NB4 (cell line): ENCODE results near the gene PLCB3.

Experiments used
- MYC ChIP-seq: IDR thresholded peaks from 2 replicates; pipeline ENCODE4 v1.6.1; 2011; ENCODE audit warnings: low read depth, low read length
- POLR2A ChIP-seq: IDR thresholded peaks from 2 replicates; pipeline ENCODE4 v1.6.1; 2011; ENCODE audit warnings: mild to moderate bottlenecking; ENCODE audit not compliant: insufficient read length; ENCODE audit errors: extremely low read depth
- TF ChIP-seq, protein P1 (sequence below): IDR thresholded peaks from one replicate; pipeline ENCODE4 v1.5.1; 2012; ENCODE audit warnings: low read depth, low read length

DNA sequence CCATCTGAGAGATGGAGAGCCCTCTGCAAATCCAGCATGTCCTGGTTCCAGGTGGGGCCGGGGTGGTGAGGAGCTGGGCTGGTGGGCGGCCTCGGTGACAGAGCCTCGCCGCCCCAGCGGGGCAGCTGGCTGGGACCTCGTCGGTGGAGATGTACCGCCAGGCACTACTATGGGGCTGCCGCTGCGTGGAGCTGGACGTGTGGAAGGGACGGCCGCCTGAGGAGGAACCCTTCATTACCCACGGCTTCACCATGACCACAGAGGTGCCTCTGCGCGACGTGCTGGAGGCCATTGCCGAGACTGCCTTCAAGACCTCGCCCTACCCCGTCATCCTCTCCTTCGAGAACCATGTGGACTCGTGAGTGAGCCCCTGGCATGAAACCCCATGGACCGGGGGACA is 7.0 kb downstream of the PLCB3 start:
- TF ChIP-seq, protein P1, sequence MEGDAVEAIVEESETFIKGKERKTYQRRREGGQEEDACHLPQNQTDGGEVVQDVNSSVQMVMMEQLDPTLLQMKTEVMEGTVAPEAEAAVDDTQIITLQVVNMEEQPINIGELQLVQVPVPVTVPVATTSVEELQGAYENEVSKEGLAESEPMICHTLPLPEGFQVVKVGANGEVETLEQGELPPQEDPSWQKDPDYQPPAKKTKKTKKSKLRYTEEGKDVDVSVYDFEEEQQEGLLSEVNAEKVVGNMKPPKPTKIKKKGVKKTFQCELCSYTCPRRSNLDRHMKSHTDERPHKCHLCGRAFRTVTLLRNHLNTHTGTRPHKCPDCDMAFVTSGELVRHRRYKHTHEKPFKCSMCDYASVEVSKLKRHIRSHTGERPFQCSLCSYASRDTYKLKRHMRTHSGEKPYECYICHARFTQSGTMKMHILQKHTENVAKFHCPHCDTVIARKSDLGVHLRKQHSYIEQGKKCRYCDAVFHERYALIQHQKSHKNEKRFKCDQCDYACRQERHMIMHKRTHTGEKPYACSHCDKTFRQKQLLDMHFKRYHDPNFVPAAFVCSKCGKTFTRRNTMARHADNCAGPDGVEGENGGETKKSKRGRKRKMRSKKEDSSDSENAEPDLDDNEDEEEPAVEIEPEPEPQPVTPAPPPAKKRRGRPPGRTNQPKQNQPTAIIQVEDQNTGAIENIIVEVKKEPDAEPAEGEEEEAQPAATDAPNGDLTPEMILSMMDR: no peak
- TF ChIP-seq POLR2A (no peak), MYC (no peak)
